Measurements from ENCODE around the gene GAPT. TPM values are rescaled to one million over a fixed set of nuclear protein-coding genes. Genes with fewer than 3 reads are reported as not detected.

Gene GAPT
- total and polyA plus RNA-seq, 3 donors from 2014 or later, result 0.58 to 1.9 (median 0.62) TPM

DNA sequence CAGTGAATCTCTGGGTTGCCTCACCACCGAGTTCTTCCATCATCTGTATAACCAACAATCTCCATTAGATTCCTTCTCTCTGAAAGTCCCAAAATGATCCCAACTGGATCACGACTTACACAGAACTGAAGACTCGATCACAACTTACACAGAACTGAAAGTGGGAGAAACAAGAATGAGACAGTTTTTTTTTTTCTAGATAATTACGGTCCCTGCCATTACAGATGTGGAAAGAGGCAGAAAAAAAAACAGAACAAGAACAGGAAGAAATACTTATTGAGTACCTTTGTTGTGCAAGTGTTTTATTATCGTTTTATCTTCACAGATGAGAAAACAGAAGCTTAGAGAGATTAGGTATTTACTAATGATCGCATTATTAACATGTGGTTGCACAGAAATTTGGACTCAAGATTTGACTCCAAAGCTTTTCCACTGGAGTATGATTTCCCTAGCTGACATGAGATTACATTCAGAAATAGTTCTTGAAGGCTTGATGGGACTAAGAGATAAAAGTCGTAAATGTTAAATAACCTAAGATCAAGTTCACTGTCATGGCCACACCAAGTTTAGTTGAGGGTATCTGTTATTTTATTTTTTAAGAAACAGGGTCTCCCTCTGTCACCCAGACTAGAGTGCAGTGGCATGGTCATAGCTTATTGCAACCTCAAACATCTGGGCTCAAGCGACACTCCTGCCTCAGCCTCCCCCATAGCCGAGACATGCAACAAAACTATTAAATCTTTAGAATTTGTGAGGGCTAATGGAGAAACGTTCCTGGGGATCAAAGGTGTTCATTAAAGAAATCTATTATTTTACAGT is 40.2 kb upstream of the GAPT start:
- H3K27ac ChIP-seq, result no peak overlapping the region
- WGBS, 2 donors, result 71 to 79% methylated on average over 10 of the region's 10 CpGs
- no peaks in the 10 kb centered on the region for H3K4me1 ChIP-seq
- no peak for DNase-seq
- TF ChIP-seq, protein P1, sequence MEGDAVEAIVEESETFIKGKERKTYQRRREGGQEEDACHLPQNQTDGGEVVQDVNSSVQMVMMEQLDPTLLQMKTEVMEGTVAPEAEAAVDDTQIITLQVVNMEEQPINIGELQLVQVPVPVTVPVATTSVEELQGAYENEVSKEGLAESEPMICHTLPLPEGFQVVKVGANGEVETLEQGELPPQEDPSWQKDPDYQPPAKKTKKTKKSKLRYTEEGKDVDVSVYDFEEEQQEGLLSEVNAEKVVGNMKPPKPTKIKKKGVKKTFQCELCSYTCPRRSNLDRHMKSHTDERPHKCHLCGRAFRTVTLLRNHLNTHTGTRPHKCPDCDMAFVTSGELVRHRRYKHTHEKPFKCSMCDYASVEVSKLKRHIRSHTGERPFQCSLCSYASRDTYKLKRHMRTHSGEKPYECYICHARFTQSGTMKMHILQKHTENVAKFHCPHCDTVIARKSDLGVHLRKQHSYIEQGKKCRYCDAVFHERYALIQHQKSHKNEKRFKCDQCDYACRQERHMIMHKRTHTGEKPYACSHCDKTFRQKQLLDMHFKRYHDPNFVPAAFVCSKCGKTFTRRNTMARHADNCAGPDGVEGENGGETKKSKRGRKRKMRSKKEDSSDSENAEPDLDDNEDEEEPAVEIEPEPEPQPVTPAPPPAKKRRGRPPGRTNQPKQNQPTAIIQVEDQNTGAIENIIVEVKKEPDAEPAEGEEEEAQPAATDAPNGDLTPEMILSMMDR (IDR thresholded peaks at IDR 0.05), result no peak
- TF ChIP-seq POLR2A (IDR thresholded peaks at IDR 0.05), result no peak
- no peaks in the 10 kb centered on the region for H3K36me3 ChIP-seq (ENCODE audit: low read depth, missing control alignments)
- no peaks in the 10 kb centered on the region for H3K27me3 ChIP-seq
- no peak overlapping the region for H3K4me3 ChIP-seq
- intact Hi-C loops (cut with DNase I; ENCODE audit: low total_unique reads), result no loop called here
- H3K9me3 ChIP-seq, result no peaks in the 10 kb centered on the region

DNA sequence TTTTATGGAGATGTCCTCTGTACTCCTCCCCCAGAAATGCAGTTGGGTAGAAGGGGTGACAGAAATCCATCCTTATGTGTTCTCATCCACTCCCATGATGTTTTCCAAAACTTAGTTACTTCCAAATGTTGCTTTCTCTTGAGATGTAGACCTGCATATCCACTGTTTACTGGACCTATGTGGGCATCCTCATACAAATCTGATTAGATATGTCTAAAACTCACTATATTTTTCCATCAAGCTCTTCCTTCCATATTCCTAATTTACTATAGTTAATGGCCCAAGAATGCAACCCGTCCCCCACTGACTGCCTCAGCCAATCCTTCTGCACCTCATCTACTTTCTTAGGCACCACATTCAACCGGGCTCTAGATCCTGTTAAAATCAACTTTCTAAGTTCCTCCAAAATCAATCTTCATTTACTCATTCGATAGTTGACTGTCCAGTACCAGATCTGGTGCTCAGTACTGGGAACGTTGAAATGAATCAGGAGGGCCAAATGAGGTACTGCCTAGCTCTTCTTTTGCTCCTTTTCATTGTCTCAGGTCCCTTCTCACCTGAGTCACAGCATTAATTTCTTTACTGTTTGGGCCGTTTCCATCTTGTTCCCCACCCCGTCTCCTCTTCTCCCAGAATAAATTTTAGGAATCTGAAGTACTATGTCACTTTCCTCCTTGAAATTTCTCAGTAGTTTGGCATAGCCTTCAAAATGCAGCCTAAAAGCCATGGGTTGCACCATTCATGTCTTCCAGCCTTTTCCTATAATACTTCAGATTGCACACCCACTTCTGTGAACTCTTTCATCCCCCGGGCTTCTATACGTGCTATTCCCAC is 39.3 kb upstream of the GAPT start:
- intact Hi-C loops (cut with DNase I; ENCODE audit: low total_unique reads), result no loop called here
- H3K4me3 ChIP-seq, result no peak overlapping the region
- H3K27me3 ChIP-seq, result no peaks in the 10 kb centered on the region
- no peaks in the 10 kb centered on the region for H3K4me1 ChIP-seq
- 90 to 94% methylated on average over 8 of the region's 8 CpGs for WGBS, 2 donors
- no peak for DNase-seq
- H3K9me3 ChIP-seq, result no peaks in the 10 kb centered on the region
- no peaks in the 10 kb centered on the region for H3K36me3 ChIP-seq (ENCODE audit: low read depth, missing control alignments)
- no peak overlapping the region for H3K27ac ChIP-seq
- TF ChIP-seq POLR2A (IDR thresholded peaks at IDR 0.05), result no peak
- TF ChIP-seq, protein P1 (IDR thresholded peaks at IDR 0.05), result no peak

DNA sequence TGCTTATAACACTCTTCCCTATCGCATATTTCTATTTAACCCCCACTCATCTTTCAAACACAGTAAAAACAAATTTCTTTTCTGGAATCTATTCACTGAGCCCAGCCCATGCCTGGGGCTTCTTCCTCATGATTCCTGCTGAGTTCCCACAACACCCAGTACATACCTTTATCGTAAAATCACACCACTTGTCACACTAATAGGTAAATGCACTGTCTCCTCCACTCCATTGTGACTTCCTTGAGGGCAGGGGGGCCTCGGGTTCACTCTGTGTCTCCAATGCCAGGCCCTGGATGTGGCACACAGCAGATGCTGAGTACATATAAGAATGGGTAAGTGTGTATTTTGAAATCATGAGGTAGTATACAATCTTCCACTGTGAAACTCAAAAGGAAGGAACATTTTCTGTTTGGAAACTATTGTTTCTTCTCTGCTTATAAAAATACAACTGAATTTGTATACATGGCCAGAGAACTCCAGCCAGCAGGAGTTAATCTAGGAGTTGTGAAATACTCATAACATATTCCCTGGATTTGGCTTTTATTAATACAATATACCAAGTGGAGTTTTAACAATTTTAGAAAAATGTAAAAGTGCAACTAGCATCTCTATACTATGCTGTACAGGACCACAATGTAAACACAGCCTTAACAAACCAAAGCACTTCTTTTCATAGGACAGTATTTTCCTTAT is 38.5 kb upstream of the GAPT start:
- intact Hi-C loops (cut with DNase I; ENCODE audit: low total_unique reads), result no loop called here
- no peak overlapping the region for H3K27ac ChIP-seq
- 94 to 95% methylated on average over 3 of the region's 3 CpGs for WGBS, 2 donors

DNA sequence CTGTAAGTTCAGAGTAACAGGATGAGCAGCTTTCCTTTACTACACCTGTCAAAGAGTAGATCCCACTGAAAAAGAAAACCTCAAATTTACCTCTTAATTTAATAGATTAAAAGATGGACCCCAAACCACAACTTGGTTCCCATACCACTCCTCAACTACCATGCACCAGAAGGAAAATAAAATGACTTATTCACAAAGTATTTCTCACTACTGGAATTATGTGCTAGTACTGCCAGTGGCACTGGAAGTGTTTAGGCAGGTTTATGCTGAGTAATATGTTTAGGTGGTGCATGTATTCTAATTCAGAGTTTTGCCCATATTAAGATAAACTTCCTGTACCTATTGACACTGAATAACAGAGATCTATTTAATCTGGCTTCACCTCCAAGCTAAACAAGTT is 37.9 kb upstream of the GAPT start:
- TF ChIP-seq POLR2A (IDR thresholded peaks at IDR 0.05), result no peak
- TF ChIP-seq, protein P1 (IDR thresholded peaks at IDR 0.05), result no peak

More for the DNA sequence above, 38.5 kb upstream of the GAPT start:
- no peak overlapping the region for H3K4me3 ChIP-seq
- no peaks in the 10 kb centered on the region for H3K4me1 ChIP-seq
- TF ChIP-seq, protein P1 (IDR thresholded peaks at IDR 0.05), result no peak
- TF ChIP-seq POLR2A (IDR thresholded peaks at IDR 0.05), result no peak
- H3K9me3 ChIP-seq, result no peaks in the 10 kb centered on the region
- H3K36me3 ChIP-seq (ENCODE audit: low read depth, missing control alignments), result no peaks in the 10 kb centered on the region
- DNase-seq, result no peak
- H3K27me3 ChIP-seq, result no peaks in the 10 kb centered on the region

More for the DNA sequence above, 37.9 kb upstream of the GAPT start:
- H3K36me3 ChIP-seq (ENCODE audit: low read depth, missing control alignments), result no peaks in the 10 kb centered on the region
- no peaks in the 10 kb centered on the region for H3K4me1 ChIP-seq
- no peak for DNase-seq
- no peak overlapping the region for H3K27ac ChIP-seq
- no peak overlapping the region for H3K4me3 ChIP-seq
- H3K9me3 ChIP-seq, result no peaks in the 10 kb centered on the region
- H3K27me3 ChIP-seq, result no peaks in the 10 kb centered on the region
- intact Hi-C loops (cut with DNase I; ENCODE audit: low total_unique reads), result no loop called here
